K562 (cell line): ENCODE measurements around the gene ARID3A. TPM values are rescaled to one million over a fixed set of nuclear protein-coding genes. Genes with fewer than 3 reads are reported as not detected.

Experiments
- AFF1 ChIP-seq, 2 experiments: fragments of 450-650 bp; IDR thresholded peaks; 2 replicates each; pipeline ENCODE4 v1.6.1; 2018; ENCODE audit warnings: mild to moderate bottlenecking in 2 of 2, low read depth in 1 of 2; ENCODE audit not compliant: partially characterized antibody in 2 of 2
- ATF2 ChIP-seq: sonication (generic); formaldehyde crosslinking; IDR thresholded peaks from 2 replicates; pipeline ENCODE4 v1.8.1; 2022; ENCODE audit warnings: missing genetic modification reagents
- CEBPZ ChIP-seq: fragments of 150-350 bp; IDR thresholded peaks from 2 replicates; pipeline ENCODE4 v1.6.1; 2014; ENCODE audit warnings: low read depth, mild to moderate bottlenecking, low read length, borderline replicate concordance
- HDAC2 ChIP-seq: fragments of 450-650 bp; IDR thresholded peaks from 2 replicates; pipeline ENCODE4 v1.6.1; 2016; ENCODE audit warnings: mild to moderate bottlenecking
- HDGF ChIP-seq: fragments of 450-650 bp; IDR thresholded peaks from 2 replicates; pipeline ENCODE4 v1.6.1; 2016
- HLTF ChIP-seq: fragments of 450-650 bp; IDR thresholded peaks from 2 replicates; pipeline ENCODE4 v1.6.1; 2016
- MEF2D ChIP-seq: conservative IDR thresholded peaks from 2 replicates; pipeline ENCODE4 v1.6.1; 2016; ENCODE audit warnings: low read depth, missing genetic modification characterization, missing compliant biosample characterization
- MIER1 ChIP-seq: fragments of 450-650 bp; IDR thresholded peaks from 2 replicates; pipeline ENCODE4 v1.6.1; 2016; ENCODE audit warnings: antibody characterized with exemption, mild to moderate bottlenecking, low read depth
- MTA1 ChIP-seq: fragments of 450-650 bp; IDR thresholded peaks from 2 replicates; pipeline ENCODE4 v1.6.1; 2017; ENCODE audit warnings: borderline replicate concordance
- MTA3 ChIP-seq: fragments of 450-650 bp; formaldehyde crosslinking; IDR thresholded peaks from 2 replicates; pipeline ENCODE4 v1.6.1; 2017; ENCODE audit warnings: mild to moderate bottlenecking, borderline replicate concordance
- NFIX ChIP-seq: fragments of 250-450 bp; sonication (Bioruptor Pico); IDR thresholded peaks from 2 replicates; pipeline ENCODE4 v1.4.0; 2020; ENCODE audit warnings: low read depth, mild to moderate bottlenecking, moderate library complexity
- RAD21 ChIP-seq, 2 experiments: fragments of 250-450 bp in 1 of 2; fragments of 450-650 bp in 1 of 2; sonication (Bioruptor Pico) in 1 of 2; formaldehyde crosslinking in 1 of 2; IDR thresholded peaks in 1 of 2; conservative IDR thresholded peaks in 1 of 2; 2 replicates each; pipeline versions ENCODE4 v1.4.0 to v1.8.0; 2020 to 2022; ENCODE audit warnings: mild to moderate bottlenecking in 2 of 2, moderate library complexity in 1 of 2
- SIN3B ChIP-seq: fragments of 450-650 bp; IDR thresholded peaks from 2 replicates; pipeline ENCODE4 v1.6.1; 2017; ENCODE audit warnings: low read depth, mild to moderate bottlenecking, moderate library complexity
- SRSF9 ChIP-seq: fragments of 200-400 bp; formaldehyde crosslinking; IDR thresholded peaks from 2 replicates; pipeline ENCODE4 v1.6.1; 2017; ENCODE audit warnings: low read depth, low read length, borderline replicate concordance
- XRCC4 ChIP-seq: IDR thresholded peaks from one replicate; pipeline ENCODE4 v1.6.1; 2011; ENCODE audit not compliant: insufficient read depth, insufficient read length; ENCODE audit errors: extremely low read depth
- ZNF274 ChIP-seq: IDR thresholded peaks from 2 replicates; pipeline ENCODE4 v1.6.1; 2011; ENCODE audit warnings: low read depth, mild to moderate bottlenecking, low read length, moderate library complexity, borderline replicate concordance
- ZNF511 ChIP-seq: sonication (generic); formaldehyde crosslinking; IDR thresholded peaks from 2 replicates; pipeline ENCODE4 v1.8.0; 2022; ENCODE audit warnings: mild to moderate bottlenecking, missing genetic modification reagents
- ZNF551 ChIP-seq: fragments of 250-450 bp; sonication (Bioruptor Pico); IDR thresholded peaks from 2 replicates; pipeline ENCODE4 v1.5.0; 2021; ENCODE audit warnings: mild to moderate bottlenecking, moderate library complexity
- ZNF766 ChIP-seq: fragments of 200-800 bp; sonication (Bioruptor generic); conservative IDR thresholded peaks from 2 replicates; pipeline ENCODE4 v1.6.1; 2016; ENCODE audit warnings: missing genetic modification characterization, missing compliant biosample characterization
- polyA plus RNA-seq, 8 experiments: library from polyadenylated mRNA; depleted of rRNA in 4 of 8; stranded (reverse) in 5 of 8; unstranded in 3 of 8; fragments of >200 nt; fragmentation: Nextera tagmentation in 2 of 8; fragmentation: Illumina TruSeq in 1 of 8; extraction: Ambion mirVana in 2 of 8; extraction: Trizol in 1 of 8; gene quantifications; 2 replicates each; pipeline versions ENCODE4 v1.2.1 to v1.2.3, GENCODE V29; 2011 to 2014; ENCODE audit warnings: inconsistent platforms in 1 of 8, missing spikeins in 1 of 8
- total RNA-seq, 7 experiments: library from RNA; depleted of rRNA in 6 of 7; stranded (reverse); fragments of >200 nt in 6 of 7; fragmentation: Illumina TruSeq in 2 of 7; extraction: Trizol in 2 of 7; gene quantifications; 2 replicates each; pipeline versions ENCODE4 v1.2.1 to v1.2.3, GENCODE V29; 2011 to 2021; ENCODE audit warnings: low replicate concordance in 1 of 7

ARID3A gene
- total and polyA plus RNA-seq, 9 of the 15 experiments (the other 6 are each of a cell fraction or from before 2014, with no cell fraction given), result 1.4 to 118 (median 31.2) TPM

- TF ChIP-seq NFIX (CRISPR knock-in tag), result no peak
- no peak for TF ChIP-seq AFF1 (IDR thresholded peaks at IDR 0.05; ENCODE audit: low read depth in 1 of 2, partially characterized antibody in 2 of 2)
- TF ChIP-seq CEBPZ, result no peak
- no peak for TF ChIP-seq MTA1
- TF ChIP-seq HDAC2, result no peak
- TF ChIP-seq ZNF274, result no peak
- TF ChIP-seq ZNF511 (CRISPR knock-in tag), result peak; percentile 38; the same call in 1 of the 2 replicates
- TF ChIP-seq HLTF, result no peak
- TF ChIP-seq SRSF9, result no peak
- no peak for TF ChIP-seq MEF2D (tag)
- TF ChIP-seq XRCC4, result no peak
- no peak for TF ChIP-seq HDGF
- TF ChIP-seq MIER1, result no peak
- TF ChIP-seq SIN3B, result no peak; the same call in 1 of the 2 replicates
- TF ChIP-seq RAD21 (CRISPR knock-in tag; conservative IDR thresholded peaks at IDR 0.05 in 1 of 2, IDR thresholded peaks at IDR 0.05 in 1 of 2), result peak; percentile 55 to 66
- TF ChIP-seq MTA3, result 0 out of 2 replicates have a peak, but pooled peaks have one; percentile 15
- no peak for TF ChIP-seq ZNF551 (CRISPR knock-in tag)
- no peak for TF ChIP-seq ZNF766
- no peak for TF ChIP-seq ATF2 (CRISPR knock-in tag)
Observed at GRCh38 chr19:1000095-1000494, 74.3 kb downstream of the ARID3A start, which contains the start of gene GRIN3B (continued).
